ENCODE data around the gene INPP5D.

Gene INPP5D

GRCh38 chr2:233033672-233034071 lies 26.5 kb upstream of the INPP5D start:
- Histone ChIP-seq H3K4me3 (ENCODE audit: low read depth, low read length) (no peak overlapping the region), H2AFZ (ENCODE audit: low read length, unreplicated experiment) (no peak overlapping the region), H3K4me1 (ENCODE audit: control insufficient read depth, insufficient read depth, low read length, unreplicated experiment) (peaks cover 18% of the 10 kb centered on the region), H3K27ac (ENCODE audit: low read depth, low read length) (no peak overlapping the region), H3K79me2 (ENCODE audit: control insufficient read depth, insufficient read depth, low read length, unreplicated experiment) (no peaks in the 10 kb centered on the region), H3K36me3 (ENCODE audit: insufficient read depth, low read length) (no peaks in the 10 kb centered on the region), H3K27me3 (ENCODE audit: insufficient read depth, low read length) (no peaks in the 10 kb centered on the region)

- Histone ChIP-seq H3K27ac (ENCODE audit: low read depth, low read length) (no peak overlapping the region), H3K4me3 (ENCODE audit: low read depth, low read length) (no peak overlapping the region), H3K4me1 (ENCODE audit: control insufficient read depth, insufficient read depth, low read length, unreplicated experiment) (peaks cover 18% of the 10 kb centered on the region), H3K27me3 (ENCODE audit: insufficient read depth, low read length) (no peaks in the 10 kb centered on the region), H3K79me2 (ENCODE audit: control insufficient read depth, insufficient read depth, low read length, unreplicated experiment) (no peaks in the 10 kb centered on the region), H3K36me3 (ENCODE audit: insufficient read depth, low read length) (no peaks in the 10 kb centered on the region), H2AFZ (ENCODE audit: low read length, unreplicated experiment) (no peak overlapping the region)
Observed at GRCh38 chr2:233034091-233034882, 25.9 kb upstream of the INPP5D start.

GRCh38 chr2:233035426-233036161 lies 24.5 kb upstream of the INPP5D start:
- Histone ChIP-seq H3K4me3 (ENCODE audit: low read depth, low read length) (no peak overlapping the region), H3K4me1 (ENCODE audit: control insufficient read depth, insufficient read depth, low read length, unreplicated experiment) (peaks cover 18% of the 10 kb centered on the region), H3K79me2 (ENCODE audit: control insufficient read depth, insufficient read depth, low read length, unreplicated experiment) (no peaks in the 10 kb centered on the region), H3K27me3 (ENCODE audit: insufficient read depth, low read length) (no peaks in the 10 kb centered on the region), H3K36me3 (ENCODE audit: insufficient read depth, low read length) (no peaks in the 10 kb centered on the region), H2AFZ (ENCODE audit: low read length, unreplicated experiment) (no peak overlapping the region), H3K27ac (ENCODE audit: low read depth, low read length) (no peak overlapping the region)

- Histone ChIP-seq H3K27ac (ENCODE audit: low read depth, low read length) (no peak overlapping the region), H3K36me3 (ENCODE audit: insufficient read depth, low read length) (no peaks in the 10 kb centered on the region), H2AFZ (ENCODE audit: low read length, unreplicated experiment) (no peak overlapping the region), H3K4me1 (ENCODE audit: control insufficient read depth, insufficient read depth, low read length, unreplicated experiment) (peaks cover 18% of the 10 kb centered on the region), H3K4me3 (ENCODE audit: low read depth, low read length) (no peak overlapping the region), H3K79me2 (ENCODE audit: control insufficient read depth, insufficient read depth, low read length, unreplicated experiment) (no peaks in the 10 kb centered on the region), H3K27me3 (ENCODE audit: insufficient read depth, low read length) (no peaks in the 10 kb centered on the region; the same call in 1 of the 2 replicates)
Observed at GRCh38 chr2:233036162-233036838, 23.8 kb upstream of the INPP5D start.

- Histone ChIP-seq H3K4me3 (ENCODE audit: low read depth, low read length) (no peak overlapping the region), H2AFZ (ENCODE audit: low read length, unreplicated experiment) (no peak overlapping the region), H3K79me2 (ENCODE audit: control insufficient read depth, insufficient read depth, low read length, unreplicated experiment) (no peaks in the 10 kb centered on the region), H3K4me1 (ENCODE audit: control insufficient read depth, insufficient read depth, low read length, unreplicated experiment) (peaks cover 18% of the 10 kb centered on the region), H3K27ac (ENCODE audit: low read depth, low read length) (no peak overlapping the region), H3K27me3 (ENCODE audit: insufficient read depth, low read length) (peaks cover 4% of the 10 kb centered on the region; the same call in 1 of the 2 replicates), H3K36me3 (ENCODE audit: insufficient read depth, low read length) (no peaks in the 10 kb centered on the region)
Observed at GRCh38 chr2:233037078-233037477, 23.1 kb upstream of the INPP5D start.

GRCh38 chr2:233039212-233039845 lies 20.8 kb upstream of the INPP5D start:
- Histone ChIP-seq H3K27me3 (ENCODE audit: insufficient read depth, low read length) (peaks cover 7% of the 10 kb centered on the region; the same call in 1 of the 2 replicates), H3K79me2 (ENCODE audit: control insufficient read depth, insufficient read depth, low read length, unreplicated experiment) (no peaks in the 10 kb centered on the region), H3K27ac (ENCODE audit: low read depth, low read length) (no peak overlapping the region), H3K4me1 (ENCODE audit: control insufficient read depth, insufficient read depth, low read length, unreplicated experiment) (peaks cover 6% of the 10 kb centered on the region), H3K36me3 (ENCODE audit: insufficient read depth, low read length) (no peaks in the 10 kb centered on the region), H2AFZ (ENCODE audit: low read length, unreplicated experiment) (no peak overlapping the region), H3K4me3 (ENCODE audit: low read depth, low read length) (no peak overlapping the region)

- Histone ChIP-seq H3K27me3 (ENCODE audit: insufficient read depth, low read length) (peaks cover 7% of the 10 kb centered on the region; the same call in 1 of the 2 replicates), H3K36me3 (ENCODE audit: insufficient read depth, low read length) (no peaks in the 10 kb centered on the region), H3K4me1 (ENCODE audit: control insufficient read depth, insufficient read depth, low read length, unreplicated experiment) (peaks cover 3% of the 10 kb centered on the region), H3K4me3 (ENCODE audit: low read depth, low read length) (no peak overlapping the region), H3K27ac (ENCODE audit: low read depth, low read length) (no peak overlapping the region), H2AFZ (ENCODE audit: low read length, unreplicated experiment) (no peak overlapping the region), H3K79me2 (ENCODE audit: control insufficient read depth, insufficient read depth, low read length, unreplicated experiment) (no peaks in the 10 kb centered on the region)
Observed at GRCh38 chr2:233039846-233040530, 20.2 kb upstream of the INPP5D start.

GRCh38 chr2:233040571-233040970 lies 19.6 kb upstream of the INPP5D start:
- peaks cover 3% of the 10 kb centered on the region for H3K4me1 ChIP-seq (ENCODE audit: control insufficient read depth, insufficient read depth, low read length, unreplicated experiment)
- no peaks in the 10 kb centered on the region for H3K79me2 ChIP-seq (ENCODE audit: control insufficient read depth, insufficient read depth, low read length, unreplicated experiment)
- no peak overlapping the region for H3K27ac ChIP-seq (ENCODE audit: low read depth, low read length)
- peaks cover 7% of the 10 kb centered on the region; the same call in 1 of the 2 replicates for H3K27me3 ChIP-seq (ENCODE audit: insufficient read depth, low read length)
- H2AFZ ChIP-seq (ENCODE audit: low read length, unreplicated experiment), result no peak overlapping the region
- H3K36me3 ChIP-seq (ENCODE audit: insufficient read depth, low read length), result no peaks in the 10 kb centered on the region
- no peak overlapping the region for H3K4me3 ChIP-seq (ENCODE audit: low read depth, low read length)

- Histone ChIP-seq H3K79me2 (ENCODE audit: control insufficient read depth, insufficient read depth, low read length, unreplicated experiment) (no peaks in the 10 kb centered on the region), H3K27me3 (ENCODE audit: insufficient read depth, low read length) (peaks cover 7% of the 10 kb centered on the region; the same call in 1 of the 2 replicates), H3K4me3 (ENCODE audit: low read depth, low read length) (no peak overlapping the region), H3K4me1 (ENCODE audit: control insufficient read depth, insufficient read depth, low read length, unreplicated experiment) (peaks cover 3% of the 10 kb centered on the region), H3K27ac (ENCODE audit: low read depth, low read length) (no peak overlapping the region), H2AFZ (ENCODE audit: low read length, unreplicated experiment) (no peak overlapping the region), H3K36me3 (ENCODE audit: insufficient read depth, low read length) (no peaks in the 10 kb centered on the region)
Observed at GRCh38 chr2:233041722-233042323, 18.3 kb upstream of the INPP5D start.
